Transverse colon (tissue), 4 donors: ENCODE data around the gene SLC6A17.

Experiments used
- CTCF ChIP-seq, 5 experiments: fragments of 200-600 bp in 3 of 5; fragments of 450-650 bp in 2 of 5; sonication (generic) in 3 of 5; IDR thresholded peaks; 1 replicate in 2 of 5; 2 replicates in 3 of 5; pipeline ENCODE4 v1.5.1; 2016 to 2017; ENCODE audit warnings: antibody characterized with exemption in 5 of 5, inconsistent platforms in 3 of 5, mild to moderate bottlenecking in 2 of 5, moderate library complexity in 1 of 5
- EP300 ChIP-seq: sonication (generic); formaldehyde crosslinking; IDR thresholded peaks from one replicate; pipeline ENCODE4 v1.6.1; 2017; ENCODE audit warnings: antibody characterized with exemption, low read depth
- POLR2A ChIP-seq: fragments of 450-650 bp; IDR thresholded peaks from one replicate; pipeline ENCODE4 v1.6.1; 2016; ENCODE audit warnings: antibody characterized with exemption, mild to moderate bottlenecking, moderate library complexity
- POLR2AphosphoS5 ChIP-seq, 3 donors: sonication (generic); formaldehyde crosslinking; IDR thresholded peaks; one replicate each; pipeline ENCODE4 v1.6.1; 2016; ENCODE audit warnings: antibody characterized with exemption in 3 of 3

GRCh38 chr1:110174961-110175360, 24.7 kb downstream of the SLC6A17 start:
- TF ChIP-seq POLR2A (no peak), CTCF (IDR thresholded peaks at IDR 0.05) (no peak), POLR2AphosphoS5 (IDR thresholded peaks at IDR 0.05) (no peak), EP300 (no peak)
